ENCODE measurements around the gene NEK7. TPM values are rescaled to one million over a fixed set of nuclear protein-coding genes. Genes with fewer than 3 reads are reported as not detected.
"Not testable (repeated sequence)": the region's sequence is repeated elsewhere in the genome, so short reads cannot be mapped to it uniquely, and the experiment has no call there.

NEK7 gene
- total RNA-seq, 2 donors from 2014 or later: 168 to 228 TPM

DNA sequence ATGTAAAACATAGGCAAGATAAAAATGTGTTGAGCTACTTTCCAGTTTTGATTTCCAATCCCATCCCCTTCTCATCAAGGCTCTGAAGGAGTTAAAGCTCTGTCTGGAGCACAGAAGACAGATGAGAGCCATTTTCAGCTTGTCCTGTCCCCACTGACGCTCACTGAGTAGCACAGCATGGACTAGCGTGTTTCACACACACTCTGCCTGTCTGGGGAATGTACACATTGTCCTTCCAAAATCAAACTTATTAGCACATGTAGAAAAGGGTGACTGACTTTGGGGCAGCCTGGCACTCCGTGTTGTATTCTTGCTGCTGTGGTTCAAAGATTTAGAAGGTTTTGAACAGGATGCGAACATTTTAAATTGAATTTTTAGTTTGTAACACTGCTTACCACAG is 139.2 kb downstream of the NEK7 start:
- Histone ChIP-seq H3K36me3 (peaks cover 16% of the 10 kb centered on the region), H3K27me3 (no peaks in the 10 kb centered on the region), H3K9me3 (no peaks in the 10 kb centered on the region), H3K4me3 (no peak overlapping the region), H3K27ac (no peak overlapping the region), H3K4me1 (peaks cover 0 to 6% of the 10 kb centered on the region in 2 donors)
- no peak for DNase-seq (ENCODE audit: low spot score)
- TF ChIP-seq CTCF (IDR thresholded peaks at IDR 0.05): no peak

DNA sequence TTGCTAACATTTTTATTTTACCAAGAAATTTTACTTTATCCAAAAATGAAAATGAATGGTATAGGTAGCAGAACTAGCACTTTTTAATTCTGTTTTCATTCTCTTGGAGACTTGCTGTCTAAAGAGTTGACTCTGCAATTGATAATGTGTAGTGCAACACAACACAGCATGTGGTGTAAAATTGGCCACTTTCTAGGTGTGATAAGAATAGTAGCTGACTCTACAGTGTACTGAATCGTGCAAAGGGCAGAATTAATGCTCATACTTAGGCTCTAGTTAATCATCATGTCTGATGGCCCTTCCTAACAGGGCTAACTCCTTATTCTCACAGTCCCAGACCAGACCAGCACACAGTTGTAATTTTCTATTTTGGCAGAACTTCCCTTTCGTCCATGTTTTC is 140.5 kb downstream of the NEK7 start:
- no peak overlapping the region for H3K4me3 ChIP-seq
- no peak for DNase-seq (ENCODE audit: low spot score)
- no peaks in the 10 kb centered on the region for H3K9me3 ChIP-seq
- no peaks in the 10 kb centered on the region for H3K27me3 ChIP-seq
- TF ChIP-seq CTCF (IDR thresholded peaks at IDR 0.05): no peak
- H3K36me3 ChIP-seq: peaks cover 16% of the 10 kb centered on the region
- no peak overlapping the region for H3K27ac ChIP-seq
- H3K4me1 ChIP-seq: peaks cover 0 to 6% of the 10 kb centered on the region in 2 donors

DNA sequence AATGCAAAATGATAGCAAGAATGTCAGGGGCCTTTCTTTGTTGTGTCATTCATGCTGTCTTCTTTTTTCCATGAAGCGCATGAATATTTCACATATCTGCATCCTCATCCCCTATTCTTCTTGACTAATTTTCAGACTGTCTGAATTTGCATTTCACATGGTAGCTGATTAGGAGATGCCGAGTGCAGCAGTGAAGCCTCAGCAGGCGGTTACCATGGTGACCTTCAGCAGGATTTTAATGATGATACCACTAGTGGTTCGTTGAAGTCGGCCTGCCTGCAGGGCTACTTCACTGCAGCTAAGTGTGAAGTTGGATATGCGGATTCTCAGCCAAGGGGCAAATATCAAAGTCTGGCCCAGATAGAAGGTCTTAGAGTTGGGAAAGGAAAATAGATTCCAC is 141.8 kb downstream of the NEK7 start:
- H3K4me3 ChIP-seq: no peak overlapping the region
- H3K9me3 ChIP-seq: no peaks in the 10 kb centered on the region
- no peak overlapping the region for H3K27ac ChIP-seq
- H3K27me3 ChIP-seq: no peaks in the 10 kb centered on the region
- H3K4me1 ChIP-seq: peaks cover 0 to 6% of the 10 kb centered on the region in 2 donors
- H3K36me3 ChIP-seq: peaks cover 20% of the 10 kb centered on the region
- no peak for TF ChIP-seq CTCF (IDR thresholded peaks at IDR 0.05)
- DNase-seq (ENCODE audit: low spot score): no peak

DNA sequence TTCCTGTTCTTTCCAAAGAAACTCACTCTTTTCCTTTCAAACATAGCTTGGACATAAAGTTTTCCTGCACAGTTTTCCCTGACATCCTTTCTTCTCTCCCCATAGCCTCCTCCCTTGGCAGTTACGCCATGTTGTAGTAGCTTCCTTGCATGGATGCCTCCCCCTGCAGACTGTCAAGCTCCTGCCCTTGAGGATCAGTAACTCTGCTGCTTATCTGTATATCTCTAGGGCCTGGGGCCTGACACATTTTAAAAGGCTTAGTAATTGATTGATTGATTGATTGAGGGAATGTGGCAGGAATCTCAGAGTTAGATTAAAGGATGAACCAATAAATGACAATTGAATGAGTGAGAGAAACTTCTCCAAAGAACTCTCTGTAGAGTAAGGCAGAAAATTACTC is 143.7 kb downstream of the NEK7 start:
- peaks cover 0 to 6% of the 10 kb centered on the region in 2 donors for H3K4me1 ChIP-seq
- DNase-seq (ENCODE audit: low spot score): no peak
- no peak overlapping the region for H3K4me3 ChIP-seq
- no peaks in the 10 kb centered on the region for H3K27me3 ChIP-seq
- no peak overlapping the region for H3K27ac ChIP-seq
- TF ChIP-seq CTCF (IDR thresholded peaks at IDR 0.05): no peak
- H3K9me3 ChIP-seq: no peaks in the 10 kb centered on the region
- peaks cover 20% of the 10 kb centered on the region for H3K36me3 ChIP-seq

GRCh38 chr1:198304431-198304830 is 147.6 kb downstream of the NEK7 start:
- Histone ChIP-seq H3K9me3 (no peaks in the 10 kb centered on the region), H3K27ac (no peak overlapping the region), H3K4me3 (no peak overlapping the region), H3K27me3 (no peaks in the 10 kb centered on the region), H3K36me3 (peaks cover 8% of the 10 kb centered on the region), H3K4me1 (no peaks in the 10 kb centered on the region)
- DNase-seq (ENCODE audit: low spot score): no peak
- no peak for TF ChIP-seq CTCF (IDR thresholded peaks at IDR 0.05)

DNA sequence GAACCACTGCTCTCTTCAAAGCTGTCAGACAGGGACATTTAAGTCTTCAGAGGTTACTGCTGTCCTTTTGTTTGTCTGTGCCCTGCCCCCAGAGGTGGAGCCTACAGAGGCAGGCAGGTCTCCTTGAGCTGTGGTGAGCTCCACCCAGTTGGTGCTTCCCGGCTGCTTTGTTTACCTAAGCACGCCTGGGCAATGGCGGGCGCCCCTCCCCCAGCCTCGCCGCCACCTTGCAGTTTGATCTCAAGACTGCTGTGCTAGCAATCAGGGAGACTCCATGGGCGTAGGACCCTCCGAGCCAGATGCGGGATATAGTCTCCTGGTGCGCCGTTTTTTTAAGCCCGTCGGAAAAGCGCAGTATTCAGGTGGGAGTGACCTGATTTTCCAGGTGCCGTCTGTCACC is 158.0 kb downstream of the NEK7 start:
- not testable (repeated sequence) for H3K9me3 ChIP-seq; H3K27me3 ChIP-seq; DNase-seq (ENCODE audit: low spot score); H3K4me1 ChIP-seq; H3K27ac ChIP-seq; H3K36me3 ChIP-seq; H3K4me3 ChIP-seq

DNA sequence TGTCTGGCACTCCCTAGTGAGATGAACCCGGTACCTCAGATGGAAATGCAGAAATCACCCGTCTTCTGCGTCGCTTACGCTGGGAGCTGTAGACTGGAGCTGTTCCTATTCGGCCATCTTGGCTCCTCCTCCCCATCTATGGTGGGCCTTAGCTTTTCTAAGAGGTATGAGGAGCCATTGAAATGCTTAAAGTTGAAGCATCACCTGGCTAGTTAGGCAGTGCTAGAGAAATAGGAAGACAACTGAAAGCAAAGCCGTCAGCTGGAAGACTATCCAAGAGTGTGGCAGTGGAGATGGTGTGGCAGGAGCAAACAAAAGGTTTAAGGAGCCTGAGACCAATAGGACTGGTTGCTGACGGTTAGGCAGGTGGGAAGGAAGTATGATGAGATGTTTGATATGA is 158.5 kb downstream of the NEK7 start:
- DNase-seq (ENCODE audit: low spot score); H3K4me1 ChIP-seq; H3K27ac ChIP-seq; H3K4me3 ChIP-seq; H3K27me3 ChIP-seq; H3K36me3 ChIP-seq; H3K9me3 ChIP-seq: not testable (repeated sequence)

All from right atrium auricular region (tissue), 2 donors.